Measurements from ENCODE around the gene ADARB1.

- TF ChIP-seq CTCF (IDR thresholded peaks at IDR 0.05; ENCODE audit: low read length) (no peak), EZH2 (IDR thresholded peaks at IDR 0.05; ENCODE audit: borderline replicate concordance, low read length) (no peak)
Observed at GRCh38 chr21:45124596-45124995, 50.2 kb downstream of the ADARB1 start.

Data from OCI-LY1 (cell line).